Parathyroid adenoma (tissue), 2 donors: ENCODE results near the gene GBX2.

Experiments used
- H2AFZ ChIP-seq: fragments of 300-600 bp; sonication (generic); one replicate; pipeline ENCODE4 v1.7.0; 2017; ENCODE audit warnings: antibody characterized with exemption, mild to moderate bottlenecking
- H3K27ac ChIP-seq: fragments of 300-600 bp; sonication (generic); one replicate; pipeline ENCODE4 v1.7.0; 2017
- H3K27me3 ChIP-seq: fragments of 300-600 bp; sonication (generic); one replicate; pipeline ENCODE4 v1.7.0; 2017; ENCODE audit warnings: low read length; ENCODE audit not compliant: control insufficient read depth, insufficient read depth
- H3K36me3 ChIP-seq: fragments of 300-600 bp; sonication (generic); one replicate; pipeline ENCODE4 v1.7.0; 2017; ENCODE audit warnings: low read length; ENCODE audit not compliant: control insufficient read depth, insufficient read depth
- H3K4me1 ChIP-seq: fragments of 300-600 bp; sonication (generic); one replicate; pipeline ENCODE4 v1.7.0; 2017; ENCODE audit warnings: control low read depth
- H3K4me2 ChIP-seq: fragments of 300-600 bp; sonication (generic); one replicate; pipeline ENCODE4 v1.7.0; 2017; ENCODE audit warnings: low read length
- H3K4me3 ChIP-seq: fragments of 300-600 bp; sonication (generic); one replicate; pipeline ENCODE4 v1.7.0; 2017; ENCODE audit warnings: low read depth, low read length
- H3K79me2 ChIP-seq: fragments of 300-600 bp; sonication (generic); one replicate; pipeline ENCODE4 v1.7.0; 2017; ENCODE audit warnings: control low read depth
- H3K9ac ChIP-seq: fragments of 300-600 bp; sonication (generic); one replicate; pipeline ENCODE4 v1.7.0; 2017; ENCODE audit warnings: mild to moderate bottlenecking
- H3K9me3 ChIP-seq: fragments of 300-600 bp; sonication (generic); one replicate; pipeline ENCODE4 v1.7.0; 2017; ENCODE audit warnings: low read length; ENCODE audit not compliant: control insufficient read depth
- CTCF ChIP-seq: fragments of 300-600 bp; sonication (generic); IDR thresholded peaks from one replicate; pipeline ENCODE4 v1.7.0; 2017; ENCODE audit warnings: antibody characterized with exemption, mild to moderate bottlenecking
- donor health status: primary hyperparathyroidism.

GBX2 gene

GRCh38 chr2:236117401-236117800 lies 50.8 kb downstream of the GBX2 start:
- Histone ChIP-seq H3K4me3 (no peak overlapping the region), H3K27me3 (no peaks in the 10 kb centered on the region), H3K4me1 (no peaks in the 10 kb centered on the region), H2AFZ (no peak overlapping the region), H3K9me3 (no peaks in the 10 kb centered on the region), H3K9ac (no peak overlapping the region), H3K36me3 (no peaks in the 10 kb centered on the region), H3K79me2 (no peaks in the 10 kb centered on the region), H3K27ac (no peak overlapping the region), H3K4me2 (no peak overlapping the region)
- no peak for TF ChIP-seq CTCF
